Activated naive CD4-positive, alpha-beta T cell treated with anti-CD3 and anti-CD28 coated beads, Interleukin-2, amount 50 U/mL, for 72 hours (primary cell): Measurements from ENCODE around the gene PLEK. TPM values are rescaled to one million over a fixed set of nuclear protein-coding genes. Genes with fewer than 3 reads are reported as not detected.
"Not testable (repeated sequence)": the region's sequence is repeated elsewhere in the genome, so short reads cannot be mapped to it uniquely, and the experiment has no call there.

Source experiments
- ATAC-seq, 2 donors: fragments of 150-1000 bp; cut with Tn5 transposase; 2 replicates each; pipeline ENCODE4 v1.10.0; 2021; ENCODE audit warnings: mild to moderate bottlenecking in 2 of 2, moderate library complexity in 2 of 2
- DNase-seq, 2 donors: peaks; one replicate each; pipeline ENCODE4 v3.0.0; 2021 to 2022; ENCODE audit warnings: low spot score in 2 of 2
- H3K27ac Mint-ChIP-seq, 2 donors: one replicate each; pipeline ENCODE4 v1.8.0; 2022; ENCODE audit warnings: mild to moderate bottlenecking in 2 of 2, mixed read lengths in 2 of 2
- H3K36me3 Mint-ChIP-seq, 2 donors: one replicate each; pipeline ENCODE4 v1.8.0; 2022; ENCODE audit warnings: mixed read lengths in 2 of 2
- H3K9me3 Mint-ChIP-seq, 2 donors: one replicate each; pipeline ENCODE4 v1.8.0; 2022; ENCODE audit warnings: mixed read lengths in 2 of 2
- total RNA-seq, 2 donors: library from RNA; stranded (reverse); gene quantifications; one replicate each; pipeline ENCODE4 v1.2.3, GENCODE V29; 2022

Gene PLEK
- total RNA-seq, 2 donors from 2014 or later = 0.88 to 1.4 TPM

- ATAC-seq (no peak), DNase-seq (no peak)
- H3K36me3 Mint-ChIP-seq = peaks cover 4 to 13% of the 10 kb centered on the region in 2 donors
- H3K9me3 Mint-ChIP-seq = peaks cover 0 to 7% of the 10 kb centered on the region in 2 donors
- no peak overlapping the region for H3K27ac Mint-ChIP-seq
These were observed 6.1 kb downstream of the PLEK start for GRCh38 chr2:68371138-68371537.

GRCh38 chr2:68371581-68371980 is 6.5 kb downstream of the PLEK start:
- peaks cover 4 to 13% of the 10 kb centered on the region in 2 donors for H3K36me3 Mint-ChIP-seq
- ATAC-seq (peak in 1 of 2 donors; percentile 79), DNase-seq (no peak)
- H3K27ac Mint-ChIP-seq = no peak overlapping the region
- H3K9me3 Mint-ChIP-seq = peaks cover 0 to 7% of the 10 kb centered on the region in 2 donors

- no peak for DNase-seq
- H3K36me3 Mint-ChIP-seq = peaks cover 4 to 13% of the 10 kb centered on the region in 2 donors
- H3K9me3 Mint-ChIP-seq = peaks cover 0 to 7% of the 10 kb centered on the region in 2 donors
- H3K27ac Mint-ChIP-seq = no peak overlapping the region
- ATAC-seq = peak in 1 of 2 donors; percentile 21
These were observed 7.4 kb downstream of the PLEK start for GRCh38 chr2:68372485-68372884.

- H3K27ac Mint-ChIP-seq = no peak overlapping the region
- H3K9me3 Mint-ChIP-seq = peaks cover 0 to 7% of the 10 kb centered on the region in 2 donors
- peaks cover 0 to 7% of the 10 kb centered on the region in 2 donors for H3K36me3 Mint-ChIP-seq
- no peak for DNase-seq
- ATAC-seq = no peak
These were observed 9.1 kb downstream of the PLEK start for GRCh38 chr2:68374184-68374583.

- Mint-ChIP-seq H3K36me3 (no peaks in the 10 kb centered on the region), H3K9me3 (no peaks in the 10 kb centered on the region), H3K27ac (no peak overlapping the region)
- ATAC-seq (no peak), DNase-seq (no peak)
These were observed 10.5 kb downstream of the PLEK start for GRCh38 chr2:68375582-68375981.

- no peak overlapping the region for H3K27ac Mint-ChIP-seq
- H3K9me3 Mint-ChIP-seq = peaks cover 0 to 3% of the 10 kb centered on the region in 2 donors
- ATAC-seq = no peak
- DNase-seq = no peak
- no peaks in the 10 kb centered on the region for H3K36me3 Mint-ChIP-seq
These were observed 12.2 kb downstream of the PLEK start for GRCh38 chr2:68377137-68377780.

- not testable (repeated sequence) for ATAC-seq, H3K9me3 Mint-ChIP-seq, H3K27ac Mint-ChIP-seq, DNase-seq, H3K36me3 Mint-ChIP-seq
These were observed 13.7 kb downstream of the PLEK start for GRCh38 chr2:68378779-68379178.

GRCh38 chr2:68379184-68379708 is 14.2 kb downstream of the PLEK start:
- no peaks in the 10 kb centered on the region for H3K36me3 Mint-ChIP-seq
- H3K27ac Mint-ChIP-seq = peak overlapping the region in 1 of 2 donors; percentile 1
- H3K9me3 Mint-ChIP-seq = peaks cover 0 to 3% of the 10 kb centered on the region in 2 donors
- ATAC-seq = peak; percentile 79 to 97
- peak in 1 of 2 donors; percentile 43 for DNase-seq

- Mint-ChIP-seq H3K27ac (no peak overlapping the region), H3K36me3 (no peaks in the 10 kb centered on the region), H3K9me3 (peaks cover 0 to 3% of the 10 kb centered on the region in 2 donors)
- no peak for DNase-seq
- no peak for ATAC-seq
These were observed 18.7 kb downstream of the PLEK start for GRCh38 chr2:68383778-68384177.

- ATAC-seq (no peak), DNase-seq (no peak)
- no peaks in the 10 kb centered on the region for H3K36me3 Mint-ChIP-seq
- H3K9me3 Mint-ChIP-seq = peaks cover 0 to 3% of the 10 kb centered on the region in 2 donors
- H3K27ac Mint-ChIP-seq = peak overlapping the region in 1 of 2 donors; percentile 28
These were observed 19.5 kb downstream of the PLEK start for GRCh38 chr2:68384485-68385107.

- DNase-seq = peak in 1 of 2 donors; percentile 22
- H3K27ac Mint-ChIP-seq = no peak overlapping the region
- peaks cover 0 to 3% of the 10 kb centered on the region in 2 donors for H3K9me3 Mint-ChIP-seq
- no peaks in the 10 kb centered on the region for H3K36me3 Mint-ChIP-seq
- peak; percentile 62 to 68 for ATAC-seq
These were observed 20.3 kb downstream of the PLEK start for GRCh38 chr2:68385220-68385906.

- no peaks in the 10 kb centered on the region for H3K36me3 Mint-ChIP-seq
- peak overlapping the region in 1 of 2 donors; percentile 35 for H3K27ac Mint-ChIP-seq
- peaks cover 0 to 1% of the 10 kb centered on the region in 2 donors for H3K9me3 Mint-ChIP-seq
- ATAC-seq (no peak), DNase-seq (no peak)
These were observed 20.8 kb downstream of the PLEK start for GRCh38 chr2:68385907-68386287.

GRCh38 chr2:68386365-68386764 is 21.3 kb downstream of the PLEK start:
- Mint-ChIP-seq H3K9me3 (no peaks in the 10 kb centered on the region), H3K36me3 (no peaks in the 10 kb centered on the region), H3K27ac (peak overlapping the region; percentile 35 to 70)
- no peak for DNase-seq
- ATAC-seq = no peak

- ATAC-seq (peak; percentile 73 to 74), DNase-seq (peak in 1 of 2 donors; percentile 27)
- Mint-ChIP-seq H3K36me3 (no peaks in the 10 kb centered on the region), H3K27ac (peak overlapping the region; percentile 56 to 88), H3K9me3 (no peaks in the 10 kb centered on the region)
These were observed 22.6 kb downstream of the PLEK start for GRCh38 chr2:68387408-68388350.

- no peaks in the 10 kb centered on the region for H3K36me3 Mint-ChIP-seq
- no peaks in the 10 kb centered on the region for H3K9me3 Mint-ChIP-seq
- ATAC-seq (peak; percentile 53), DNase-seq (no peak)
- peak overlapping the region in 1 of 2 donors; percentile 88 for H3K27ac Mint-ChIP-seq
These were observed 23.3 kb downstream of the PLEK start for GRCh38 chr2:68388358-68388757.

- peak; percentile 28 to 30 for ATAC-seq
- H3K27ac Mint-ChIP-seq = peak overlapping the region in 1 of 2 donors; percentile 88
- no peaks in the 10 kb centered on the region for H3K9me3 Mint-ChIP-seq
- no peak for DNase-seq
- no peaks in the 10 kb centered on the region for H3K36me3 Mint-ChIP-seq
These were observed 23.7 kb downstream of the PLEK start for GRCh38 chr2:68388772-68389171.
